ENCODE measurements around the gene SLC4A1AP.

SLC4A1AP gene

GRCh38 chr2:27636766-27637165, 26.9 kb upstream of the SLC4A1AP start:
- Mint-ChIP-seq H3K4me3 (no peak overlapping the region), H3K27me3 (ENCODE audit: low read depth) (no peaks in the 10 kb centered on the region), H3K9me3 (no peaks in the 10 kb centered on the region), H3K4me1 (no peaks in the 10 kb centered on the region), H3K27ac (no peak overlapping the region), H3K36me3 (ENCODE audit: low read depth) (peaks cover 75% of the 10 kb centered on the region)
- TF ChIP-seq CTCF (IDR thresholded peaks at IDR 0.05; ENCODE audit: unreplicated experiment in 3 of 3), result no peak

- Mint-ChIP-seq H3K27me3 (ENCODE audit: low read depth) (no peaks in the 10 kb centered on the region), H3K27ac (no peak overlapping the region), H3K9me3 (no peaks in the 10 kb centered on the region), H3K36me3 (ENCODE audit: low read depth) (peaks cover 67% of the 10 kb centered on the region), H3K4me3 (no peak overlapping the region), H3K4me1 (no peaks in the 10 kb centered on the region)
- no peak for TF ChIP-seq CTCF (IDR thresholded peaks at IDR 0.05; ENCODE audit: unreplicated experiment in 3 of 3)
Measured at GRCh38 chr2:27638037-27638637, 25.6 kb upstream of the SLC4A1AP start.

GRCh38 chr2:27638709-27639108, 25.0 kb upstream of the SLC4A1AP start:
- Mint-ChIP-seq H3K4me3 (no peak overlapping the region), H3K36me3 (ENCODE audit: low read depth) (peaks cover 64% of the 10 kb centered on the region), H3K27ac (no peak overlapping the region), H3K4me1 (no peaks in the 10 kb centered on the region), H3K9me3 (no peaks in the 10 kb centered on the region), H3K27me3 (ENCODE audit: low read depth) (no peaks in the 10 kb centered on the region)
- TF ChIP-seq CTCF (IDR thresholded peaks at IDR 0.05; ENCODE audit: unreplicated experiment in 3 of 3), result no peak

GRCh38 chr2:27640722-27641245, 22.9 kb upstream of the SLC4A1AP start:
- Mint-ChIP-seq H3K27ac (no peak overlapping the region), H3K36me3 (ENCODE audit: low read depth) (peaks cover 58% of the 10 kb centered on the region), H3K4me3 (no peak overlapping the region), H3K27me3 (ENCODE audit: low read depth) (no peaks in the 10 kb centered on the region), H3K4me1 (no peaks in the 10 kb centered on the region), H3K9me3 (no peaks in the 10 kb centered on the region)
- TF ChIP-seq CTCF (IDR thresholded peaks at IDR 0.05; ENCODE audit: unreplicated experiment in 3 of 3), result no peak

- no peak overlapping the region for H3K4me3 Mint-ChIP-seq
- no peak for TF ChIP-seq CTCF (IDR thresholded peaks at IDR 0.05; ENCODE audit: unreplicated experiment in 3 of 3)
- H3K27me3 Mint-ChIP-seq (ENCODE audit: low read depth), result no peaks in the 10 kb centered on the region
- H3K36me3 Mint-ChIP-seq (ENCODE audit: low read depth), result peaks cover 53% of the 10 kb centered on the region
- no peak overlapping the region for H3K27ac Mint-ChIP-seq
- H3K4me1 Mint-ChIP-seq, result no peaks in the 10 kb centered on the region
- no peaks in the 10 kb centered on the region for H3K9me3 Mint-ChIP-seq
Measured at GRCh38 chr2:27645197-27645596, 18.5 kb upstream of the SLC4A1AP start.

- no peak for TF ChIP-seq CTCF (IDR thresholded peaks at IDR 0.05; ENCODE audit: unreplicated experiment in 3 of 3)
- H3K9me3 Mint-ChIP-seq, result no peaks in the 10 kb centered on the region
- H3K27me3 Mint-ChIP-seq (ENCODE audit: low read depth), result no peaks in the 10 kb centered on the region
- no peak overlapping the region for H3K27ac Mint-ChIP-seq
- no peak overlapping the region for H3K4me3 Mint-ChIP-seq
- peaks cover 50% of the 10 kb centered on the region for H3K36me3 Mint-ChIP-seq (ENCODE audit: low read depth)
- no peaks in the 10 kb centered on the region for H3K4me1 Mint-ChIP-seq
Measured at GRCh38 chr2:27647289-27647688, 16.4 kb upstream of the SLC4A1AP start.

Data from nephron (organoid).